HepG2 (cell line): ENCODE measurements around the gene SLC5A10. TPM values are rescaled to one million over a fixed set of nuclear protein-coding genes. Genes with fewer than 3 reads are reported as not detected.

ENCODE experiments used
- CEBPG ChIP-seq: IDR thresholded peaks from 2 replicates; pipeline ENCODE4 v1.6.1; 2016
- DPF2 ChIP-seq: sonication (generic); formaldehyde crosslinking; IDR thresholded peaks from 2 replicates; pipeline ENCODE4 v1.4.0; 2020; ENCODE audit warnings: mild to moderate bottlenecking, low read depth, missing genetic modification reagents, borderline replicate concordance
- FLYWCH1 ChIP-seq: sonication (generic); formaldehyde crosslinking; IDR thresholded peaks from 2 replicates; pipeline ENCODE4 v1.8.1; 2023; ENCODE audit warnings: mild to moderate bottlenecking, missing genetic modification reagents
- HCFC1 ChIP-seq: fragments of 150-350 bp; IDR thresholded peaks from 2 replicates; pipeline ENCODE4 v1.6.1; 2014; ENCODE audit warnings: low read depth, low read length
- HMG20A ChIP-seq: IDR thresholded peaks from 2 replicates; pipeline ENCODE4 v1.6.1; 2016; ENCODE audit warnings: borderline replicate concordance
- KLF9 ChIP-seq: IDR thresholded peaks from 2 replicates; pipeline ENCODE4 v1.6.1; 2016; ENCODE audit warnings: low read depth
- NAIF1 ChIP-seq: sonication (generic); formaldehyde crosslinking; IDR thresholded peaks from 2 replicates; pipeline ENCODE4 v1.5.0; 2020; ENCODE audit warnings: mild to moderate bottlenecking, missing genetic modification reagents, borderline replicate concordance
- NFE2L1 ChIP-seq: sonication (generic); formaldehyde crosslinking; IDR thresholded peaks from 2 replicates; pipeline ENCODE4 v1.4.0; 2020; ENCODE audit warnings: missing genetic modification reagents, mild to moderate bottlenecking, borderline replicate concordance
- NONO ChIP-seq, 2 experiments: fragments of 450-650 bp in 1 of 2; sonication (generic) in 1 of 2; formaldehyde crosslinking in 1 of 2; IDR thresholded peaks in 1 of 2; conservative IDR thresholded peaks in 1 of 2; 2 replicates each; pipeline versions ENCODE4 v1.6.1 to v1.8.0; 2017 to 2022; ENCODE audit warnings: mild to moderate bottlenecking in 1 of 2, missing genetic modification reagents in 1 of 2, moderate library complexity in 1 of 2
- PHF8 ChIP-seq: sonication (generic); formaldehyde crosslinking; IDR thresholded peaks from 2 replicates; pipeline ENCODE4 v1.5.0; 2020; ENCODE audit warnings: missing genetic modification reagents
- SMAD1 ChIP-seq: sonication (generic); formaldehyde crosslinking; IDR thresholded peaks from 2 replicates; pipeline ENCODE4 v1.4.0; 2020; ENCODE audit warnings: missing genetic modification reagents, low read depth, mild to moderate bottlenecking, borderline replicate concordance
- SOX5 ChIP-seq: IDR thresholded peaks from 2 replicates; pipeline ENCODE4 v1.6.1; 2016; ENCODE audit warnings: borderline replicate concordance
- SP4 ChIP-seq: sonication (generic); formaldehyde crosslinking; IDR thresholded peaks from 2 replicates; pipeline ENCODE4 v1.8.1; 2023; ENCODE audit warnings: mild to moderate bottlenecking, missing genetic modification reagents
- TERF1 ChIP-seq: sonication (generic); formaldehyde crosslinking; IDR thresholded peaks from 2 replicates; pipeline ENCODE4 v1.8.0; 2022; ENCODE audit warnings: mild to moderate bottlenecking, missing genetic modification reagents, moderate library complexity
- THAP11 ChIP-seq: IDR thresholded peaks from 2 replicates; pipeline ENCODE4 v1.6.1; 2016; ENCODE audit warnings: missing biosample characterization, missing genetic modification reagents
- ZNF10 ChIP-seq: sonication (generic); formaldehyde crosslinking; IDR thresholded peaks from 2 replicates; pipeline ENCODE4 v1.4.0; 2020; ENCODE audit warnings: mild to moderate bottlenecking, low read depth, missing genetic modification reagents, borderline replicate concordance
- ZNF101 ChIP-seq: sonication (generic); formaldehyde crosslinking; IDR thresholded peaks from 2 replicates; pipeline ENCODE4 v1.4.0; 2020; ENCODE audit warnings: mild to moderate bottlenecking, low read depth, missing genetic modification reagents, borderline replicate concordance
- ZNF124 ChIP-seq: sonication (generic); formaldehyde crosslinking; IDR thresholded peaks from 2 replicates; pipeline ENCODE4 v1.4.0; 2020; ENCODE audit warnings: missing genetic modification reagents
- ZNF180 ChIP-seq: sonication (generic); formaldehyde crosslinking; IDR thresholded peaks from 2 replicates; pipeline ENCODE4 v1.4.0; 2020; ENCODE audit warnings: low read depth, missing genetic modification reagents, borderline replicate concordance
- ZNF296 ChIP-seq: sonication (generic); formaldehyde crosslinking; conservative IDR thresholded peaks from 2 replicates; pipeline ENCODE4 v1.5.0; 2020; ENCODE audit warnings: mild to moderate bottlenecking, missing genetic modification reagents
- ZNF431 ChIP-seq: sonication (generic); formaldehyde crosslinking; IDR thresholded peaks from 2 replicates; pipeline ENCODE4 v1.9.0; 2022; ENCODE audit warnings: missing genetic modification reagents, low read depth, mild to moderate bottlenecking, borderline replicate concordance
- ZNF652 ChIP-seq: IDR thresholded peaks from 2 replicates; pipeline ENCODE4 v1.6.1; 2016; ENCODE audit warnings: low read depth, borderline replicate concordance
- polyA plus RNA-seq, 8 experiments: library from polyadenylated mRNA; depleted of rRNA in 3 of 8; stranded (reverse) in 7 of 8; unstranded in 1 of 8; fragments of >200 nt; fragmentation: Illumina TruSeq in 4 of 8; extraction: Trizol in 4 of 8; gene quantifications; 2 replicates each; pipeline versions ENCODE4 v1.2.1 to v1.2.3, GENCODE V29; 2011 to 2016; ENCODE audit warnings: low read depth in 4 of 8, missing spikeins in 1 of 8, mixed read lengths in 1 of 8; ENCODE audit not compliant: insufficient read depth in 1 of 8
- total RNA-seq, 5 experiments: library from RNA; depleted of rRNA; stranded (reverse); fragments of >200 nt; fragmentation: Illumina TruSeq; extraction: Trizol; gene quantifications; 2 replicates each; pipeline ENCODE4 v1.2.3, GENCODE V29; 2016; ENCODE audit warnings: low read depth in 1 of 5
- TF ChIP-seq, protein P1 (sequence below): sonication (generic); formaldehyde crosslinking; IDR thresholded peaks from 2 replicates; pipeline ENCODE4 v1.8.1; 2023; ENCODE audit warnings: missing genetic modification reagents, mild to moderate bottlenecking, borderline replicate concordance
- TF ChIP-seq, protein P2 (sequence below): sonication (generic); formaldehyde crosslinking; IDR thresholded peaks from 2 replicates; pipeline ENCODE4 v1.9.0; 2021; ENCODE audit warnings: missing genetic modification reagents, mild to moderate bottlenecking, borderline replicate concordance
- TF ChIP-seq, protein P3 (sequence below): IDR thresholded peaks from 2 replicates; pipeline ENCODE4 v1.6.1; 2016; ENCODE audit warnings: low read depth
- TF ChIP-seq, protein P4 (sequence below): IDR thresholded peaks from 2 replicates; pipeline ENCODE4 v1.6.1; 2016

SLC5A10 gene
- total and polyA plus RNA-seq, 2 of the 13 experiments (the other 11 are each of a cell fraction or from before 2014, with no cell fraction given) = 0.05 TPM; not detected in 1

DNA sequence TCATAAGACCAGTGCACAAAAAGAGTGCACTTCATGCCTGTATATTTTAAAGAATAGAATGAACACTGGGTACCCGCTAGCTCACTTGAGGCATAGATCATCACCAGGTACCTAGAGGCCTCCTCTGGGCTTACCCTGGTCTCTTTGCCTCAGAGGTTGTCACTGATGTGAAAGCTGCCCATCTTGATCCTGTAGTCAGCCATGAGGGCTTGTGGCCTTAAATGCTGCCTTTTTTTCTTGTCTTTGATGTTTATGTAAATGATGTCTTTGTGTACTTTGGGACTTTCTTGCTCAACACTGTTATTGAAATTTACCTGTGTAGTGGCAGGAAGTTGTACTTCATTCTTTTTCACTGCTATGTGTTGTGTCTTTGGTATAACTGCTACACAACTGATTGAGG lies 26.8 kb upstream of the SLC5A10 start (continued):
- TF ChIP-seq ZNF296 (no peak), KLF9 (CRISPR knock-in tag) (no peak), ZNF180 (no peak), ZNF431 (CRISPR knock-in tag) (no peak), ZNF124 (CRISPR knock-in tag) (no peak), SP4 (no peak), ZNF652 (CRISPR knock-in tag) (no peak; the same call in 1 of the 2 replicates), TERF1 (no peak), DPF2 (CRISPR knock-in tag) (no peak), THAP11 (peak; percentile 66; the same call in 1 of the 2 replicates), CEBPG (peak; percentile 91), SOX5 (CRISPR knock-in tag) (peak; percentile 90), PHF8 (CRISPR knock-in tag) (no peak), ZNF101 (CRISPR knock-in tag) (no peak), HMG20A (CRISPR knock-in tag) (peak; percentile 74; the same call in 1 of the 2 replicates), HCFC1 (no peak), SMAD1 (CRISPR knock-in tag) (no peak), FLYWCH1 (CRISPR knock-in tag) (no peak), ZNF10 (no peak), NAIF1 (CRISPR knock-in tag) (no peak), NONO (IDR thresholded peaks at IDR 0.05) (no peak), NONO (CRISPR knock-in tag; conservative IDR thresholded peaks at IDR 0.05) (no peak), NFE2L1 (CRISPR knock-in tag) (no peak)
- TF ChIP-seq, protein P1, sequence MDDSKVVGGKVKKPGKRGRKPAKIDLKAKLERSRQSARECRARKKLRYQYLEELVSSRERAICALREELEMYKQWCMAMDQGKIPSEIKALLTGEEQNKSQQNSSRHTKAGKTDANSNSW (CRISPR knock-in tag) = no peak
- TF ChIP-seq, protein P2, sequence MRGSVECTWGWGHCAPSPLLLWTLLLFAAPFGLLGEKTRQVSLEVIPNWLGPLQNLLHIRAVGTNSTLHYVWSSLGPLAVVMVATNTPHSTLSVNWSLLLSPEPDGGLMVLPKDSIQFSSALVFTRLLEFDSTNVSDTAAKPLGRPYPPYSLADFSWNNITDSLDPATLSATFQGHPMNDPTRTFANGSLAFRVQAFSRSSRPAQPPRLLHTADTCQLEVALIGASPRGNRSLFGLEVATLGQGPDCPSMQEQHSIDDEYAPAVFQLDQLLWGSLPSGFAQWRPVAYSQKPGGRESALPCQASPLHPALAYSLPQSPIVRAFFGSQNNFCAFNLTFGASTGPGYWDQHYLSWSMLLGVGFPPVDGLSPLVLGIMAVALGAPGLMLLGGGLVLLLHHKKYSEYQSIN = no peak
- TF ChIP-seq, protein P3, sequence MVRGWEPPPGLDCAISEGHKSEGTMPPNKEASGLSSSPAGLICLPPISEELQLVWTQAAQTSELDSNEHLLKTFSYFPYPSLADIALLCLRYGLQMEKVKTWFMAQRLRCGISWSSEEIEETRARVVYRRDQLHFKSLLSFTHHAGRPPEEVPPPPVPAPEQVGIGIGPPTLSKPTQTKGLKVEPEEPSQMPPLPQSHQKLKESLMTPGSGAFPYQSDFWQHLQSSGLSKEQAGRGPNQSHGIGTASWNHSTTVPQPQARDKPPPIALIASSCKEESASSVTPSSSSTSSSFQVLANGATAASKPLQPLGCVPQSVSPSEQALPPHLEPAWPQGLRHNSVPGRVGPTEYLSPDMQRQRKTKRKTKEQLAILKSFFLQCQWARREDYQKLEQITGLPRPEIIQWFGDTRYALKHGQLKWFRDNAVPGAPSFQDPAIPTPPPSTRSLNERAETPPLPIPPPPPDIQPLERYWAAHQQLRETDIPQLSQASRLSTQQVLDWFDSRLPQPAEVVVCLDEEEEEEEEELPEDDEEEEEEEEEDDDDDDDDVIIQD (CRISPR knock-in tag) = peak; percentile 63
- TF ChIP-seq, protein P4, sequence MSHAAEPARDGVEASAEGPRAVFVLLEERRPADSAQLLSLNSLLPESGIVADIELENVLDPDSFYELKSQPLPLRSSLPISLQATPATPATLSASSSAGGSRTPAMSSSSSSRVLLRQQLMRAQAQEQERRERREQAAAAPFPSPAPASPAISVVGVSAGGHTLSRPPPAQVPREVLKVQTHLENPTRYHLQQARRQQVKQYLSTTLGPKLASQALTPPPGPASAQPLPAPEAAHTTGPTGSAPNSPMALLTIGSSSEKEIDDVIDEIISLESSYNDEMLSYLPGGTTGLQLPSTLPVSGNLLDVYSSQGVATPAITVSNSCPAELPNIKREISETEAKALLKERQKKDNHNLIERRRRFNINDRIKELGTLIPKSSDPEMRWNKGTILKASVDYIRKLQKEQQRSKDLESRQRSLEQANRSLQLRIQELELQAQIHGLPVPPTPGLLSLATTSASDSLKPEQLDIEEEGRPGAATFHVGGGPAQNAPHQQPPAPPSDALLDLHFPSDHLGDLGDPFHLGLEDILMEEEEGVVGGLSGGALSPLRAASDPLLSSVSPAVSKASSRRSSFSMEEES (CRISPR knock-in tag) = peak; percentile 58; the same call in 1 of the 2 replicates
